Activated T-cell treated with anti-CD3 and anti-CD28 coated beads, Interleukin-2, amount 50 U/mL, for 24 hours (primary cell): ENCODE measurements around the gene CORO2A.

ENCODE experiments used
- DNase-seq: peaks from one replicate; pipeline ENCODE4 v3.0.0-alpha.2; 2020
- H3K27ac Mint-ChIP-seq: 2 replicates; pipeline ENCODE4 v1.8.0; 2020; ENCODE audit warnings: mild to moderate bottlenecking, mixed read lengths
- H3K27me3 Mint-ChIP-seq: 2 replicates; pipeline ENCODE4 v1.8.0; 2020; ENCODE audit warnings: mixed read lengths
- H3K36me3 Mint-ChIP-seq: 2 replicates; pipeline ENCODE4 v1.8.0; 2020; ENCODE audit warnings: low read depth, mixed read lengths
- H3K4me1 Mint-ChIP-seq: 2 replicates; pipeline ENCODE4 v1.8.0; 2020; ENCODE audit warnings: low read depth, mixed read lengths
- H3K4me3 Mint-ChIP-seq: 2 replicates; pipeline ENCODE4 v1.8.0; 2020; ENCODE audit warnings: mild to moderate bottlenecking, moderate library complexity, mixed read lengths
- H3K9me3 Mint-ChIP-seq: 2 replicates; pipeline ENCODE4 v1.8.0; 2020; ENCODE audit warnings: mixed read lengths

Gene CORO2A

GRCh38 chr9:98227883-98228282, 35.4 kb upstream of the CORO2A start:
- Mint-ChIP-seq H3K27me3 (no peaks in the 10 kb centered on the region), H3K4me1 (no peaks in the 10 kb centered on the region), H3K4me3 (no peak overlapping the region), H3K27ac (no peak overlapping the region), H3K36me3 (peaks cover 19% of the 10 kb centered on the region), H3K9me3 (no peaks in the 10 kb centered on the region)
- no peak for DNase-seq

GRCh38 chr9:98226957-98227356, 34.5 kb upstream of the CORO2A start:
- no peak for DNase-seq
- Mint-ChIP-seq H3K4me1 (no peaks in the 10 kb centered on the region), H3K4me3 (no peak overlapping the region), H3K27me3 (no peaks in the 10 kb centered on the region), H3K9me3 (no peaks in the 10 kb centered on the region), H3K36me3 (peaks cover 19% of the 10 kb centered on the region), H3K27ac (no peak overlapping the region)

- Mint-ChIP-seq H3K27me3 (no peaks in the 10 kb centered on the region), H3K9me3 (no peaks in the 10 kb centered on the region), H3K4me3 (no peak overlapping the region), H3K36me3 (peaks cover 19% of the 10 kb centered on the region), H3K27ac (no peak overlapping the region), H3K4me1 (no peaks in the 10 kb centered on the region)
- no peak for DNase-seq
Measured at GRCh38 chr9:98226516-98226915, 34.1 kb upstream of the CORO2A start.

- Mint-ChIP-seq H3K9me3 (no peaks in the 10 kb centered on the region), H3K4me3 (no peak overlapping the region), H3K4me1 (no peaks in the 10 kb centered on the region), H3K36me3 (peaks cover 20% of the 10 kb centered on the region), H3K27ac (no peak overlapping the region), H3K27me3 (no peaks in the 10 kb centered on the region)
- DNase-seq = no peak
Measured at GRCh38 chr9:98225015-98225442, 32.6 kb upstream of the CORO2A start.

- no peaks in the 10 kb centered on the region for H3K9me3 Mint-ChIP-seq
- peaks cover 6% of the 10 kb centered on the region for H3K36me3 Mint-ChIP-seq
- no peak for DNase-seq
- no peak overlapping the region for H3K27ac Mint-ChIP-seq
- H3K4me1 Mint-ChIP-seq = no peaks in the 10 kb centered on the region
- no peak overlapping the region for H3K4me3 Mint-ChIP-seq
- H3K27me3 Mint-ChIP-seq = no peaks in the 10 kb centered on the region
Measured at GRCh38 chr9:98222885-98223691, 30.7 kb upstream of the CORO2A start.

- peaks cover 5% of the 10 kb centered on the region for H3K36me3 Mint-ChIP-seq
- H3K27ac Mint-ChIP-seq = no peak overlapping the region
- no peaks in the 10 kb centered on the region for H3K4me1 Mint-ChIP-seq
- H3K9me3 Mint-ChIP-seq = no peaks in the 10 kb centered on the region
- H3K27me3 Mint-ChIP-seq = no peaks in the 10 kb centered on the region
- DNase-seq = no peak
- H3K4me3 Mint-ChIP-seq = no peak overlapping the region
Measured at GRCh38 chr9:98220911-98221310, 28.5 kb upstream of the CORO2A start.

- peaks cover 5% of the 10 kb centered on the region for H3K36me3 Mint-ChIP-seq
- H3K27me3 Mint-ChIP-seq = no peaks in the 10 kb centered on the region
- H3K4me3 Mint-ChIP-seq = no peak overlapping the region
- H3K9me3 Mint-ChIP-seq = no peaks in the 10 kb centered on the region
- H3K27ac Mint-ChIP-seq = no peak overlapping the region
- H3K4me1 Mint-ChIP-seq = no peaks in the 10 kb centered on the region
- no peak for DNase-seq
Measured at GRCh38 chr9:98219794-98220370, 27.4 kb upstream of the CORO2A start.

- H3K9me3 Mint-ChIP-seq = no peaks in the 10 kb centered on the region
- no peaks in the 10 kb centered on the region for H3K4me1 Mint-ChIP-seq
- H3K27me3 Mint-ChIP-seq = no peaks in the 10 kb centered on the region
- no peak for DNase-seq
- no peak overlapping the region for H3K27ac Mint-ChIP-seq
- H3K4me3 Mint-ChIP-seq = no peak overlapping the region
- H3K36me3 Mint-ChIP-seq = peaks cover 5% of the 10 kb centered on the region
Measured at GRCh38 chr9:98219364-98219716, 26.9 kb upstream of the CORO2A start.

GRCh38 chr9:98218562-98219363, 26.3 kb upstream of the CORO2A start:
- Mint-ChIP-seq H3K27me3 (no peaks in the 10 kb centered on the region), H3K27ac (no peak overlapping the region), H3K9me3 (no peaks in the 10 kb centered on the region), H3K4me1 (no peaks in the 10 kb centered on the region), H3K4me3 (no peak overlapping the region), H3K36me3 (peaks cover 5% of the 10 kb centered on the region)
- no peak for DNase-seq

- no peak for DNase-seq
- no peak overlapping the region for H3K27ac Mint-ChIP-seq
- peaks cover 10% of the 10 kb centered on the region for H3K36me3 Mint-ChIP-seq
- H3K9me3 Mint-ChIP-seq = no peaks in the 10 kb centered on the region
- H3K4me1 Mint-ChIP-seq = no peaks in the 10 kb centered on the region
- no peaks in the 10 kb centered on the region for H3K27me3 Mint-ChIP-seq
- no peak overlapping the region for H3K4me3 Mint-ChIP-seq
Measured at GRCh38 chr9:98217255-98217654, 24.8 kb upstream of the CORO2A start.

GRCh38 chr9:98216391-98216790, 24.0 kb upstream of the CORO2A start:
- Mint-ChIP-seq H3K27me3 (no peaks in the 10 kb centered on the region), H3K4me3 (no peak overlapping the region), H3K4me1 (no peaks in the 10 kb centered on the region), H3K27ac (no peak overlapping the region), H3K36me3 (peaks cover 13% of the 10 kb centered on the region), H3K9me3 (no peaks in the 10 kb centered on the region)
- no peak for DNase-seq

GRCh38 chr9:98215821-98216220, 23.4 kb upstream of the CORO2A start:
- DNase-seq = peak; percentile 36
- H3K36me3 Mint-ChIP-seq = peaks cover 13% of the 10 kb centered on the region
- H3K27ac Mint-ChIP-seq = no peak overlapping the region

GRCh38 chr9:98215271-98215670, 22.8 kb upstream of the CORO2A start:
- no peaks in the 10 kb centered on the region for H3K9me3 Mint-ChIP-seq
- H3K4me3 Mint-ChIP-seq = no peak overlapping the region
- no peak overlapping the region for H3K27ac Mint-ChIP-seq
- no peaks in the 10 kb centered on the region for H3K27me3 Mint-ChIP-seq
- no peak for DNase-seq
- peaks cover 10% of the 10 kb centered on the region for H3K36me3 Mint-ChIP-seq
- no peaks in the 10 kb centered on the region for H3K4me1 Mint-ChIP-seq

More at GRCh38 chr9:98215821-98216220, 23.4 kb upstream of the CORO2A start:
- H3K4me1 Mint-ChIP-seq = no peaks in the 10 kb centered on the region
- no peaks in the 10 kb centered on the region for H3K27me3 Mint-ChIP-seq
- no peak overlapping the region for H3K4me3 Mint-ChIP-seq
- H3K9me3 Mint-ChIP-seq = no peaks in the 10 kb centered on the region

GRCh38 chr9:98214811-98215210, 22.4 kb upstream of the CORO2A start:
- Mint-ChIP-seq H3K4me1 (no peaks in the 10 kb centered on the region), H3K27me3 (no peaks in the 10 kb centered on the region), H3K36me3 (peaks cover 10% of the 10 kb centered on the region), H3K4me3 (no peak overlapping the region), H3K27ac (no peak overlapping the region), H3K9me3 (no peaks in the 10 kb centered on the region)
- DNase-seq = no peak

- Mint-ChIP-seq H3K27ac (no peak overlapping the region), H3K9me3 (no peaks in the 10 kb centered on the region), H3K4me1 (peaks cover 1% of the 10 kb centered on the region), H3K36me3 (peaks cover 8% of the 10 kb centered on the region), H3K27me3 (no peaks in the 10 kb centered on the region), H3K4me3 (no peak overlapping the region)
- no peak for DNase-seq
Measured at GRCh38 chr9:98211260-98211659, 18.8 kb upstream of the CORO2A start.
